HG03432 (cell line): ENCODE results near the gene FAM9C.

Experiments used
- ATAC-seq: cut with Tn5 transposase; IDR thresholded peaks from one replicate; pipeline ENCODE4 v1.9.1; 2021; ENCODE audit warnings: mild to moderate bottlenecking, moderate library complexity; ENCODE audit not compliant: unreplicated experiment

FAM9C gene

GRCh38 chrX:13008851-13009250 lies 35.6 kb downstream of the FAM9C start:
- ATAC-seq, result no peak

GRCh38 chrX:13008189-13008533 lies 36.3 kb downstream of the FAM9C start:
- ATAC-seq, result peak; percentile 47

- peak; percentile 4 for ATAC-seq
Observed at GRCh38 chrX:13007519-13008188, 36.8 kb downstream of the FAM9C start.

GRCh38 chrX:13005661-13006473 lies 38.6 kb downstream of the FAM9C start:
- peak; percentile 48 for ATAC-seq

- no peak for ATAC-seq
Observed at GRCh38 chrX:13001961-13002671, 42.3 kb downstream of the FAM9C start.

GRCh38 chrX:13001097-13001496 lies 43.3 kb downstream of the FAM9C start:
- ATAC-seq, result no peak

GRCh38 chrX:13000301-13000811 lies 44.1 kb downstream of the FAM9C start:
- ATAC-seq, result peak; percentile 48

- ATAC-seq, result peak; percentile 53
Observed at GRCh38 chrX:12999422-12999821, 45.0 kb downstream of the FAM9C start.

- no peak for ATAC-seq
Observed at GRCh38 chrX:12997906-12998687, 46.3 kb downstream of the FAM9C start.

GRCh38 chrX:12996934-12997435 lies 47.4 kb downstream of the FAM9C start:
- no peak for ATAC-seq

- no peak for ATAC-seq
Observed at GRCh38 chrX:12994321-12994720, 50.1 kb downstream of the FAM9C start.

- no peak for ATAC-seq
Observed at GRCh38 chrX:12993826-12994225, 50.6 kb downstream of the FAM9C start.

GRCh38 chrX:12992544-12993118 lies 51.8 kb downstream of the FAM9C start:
- no peak for ATAC-seq

- no peak for ATAC-seq
Observed at GRCh38 chrX:12991575-12991974, 52.8 kb downstream of the FAM9C start.

- no peak for ATAC-seq
Observed at GRCh38 chrX:12989461-12989860, 55.0 kb downstream of the FAM9C start.

- ATAC-seq, result no peak
Observed at GRCh38 chrX:12988797-12989196, 55.6 kb downstream of the FAM9C start.

GRCh38 chrX:12987900-12988594 lies 56.4 kb downstream of the FAM9C start:
- ATAC-seq, result no peak

GRCh38 chrX:12987340-12987739 lies 57.1 kb downstream of the FAM9C start:
- ATAC-seq, result no peak

GRCh38 chrX:12986886-12987285 lies 57.5 kb downstream of the FAM9C start:
- ATAC-seq, result no peak
